Ishikawa (cell line): Measurements from ENCODE around the gene C11orf52.

Experiments used
- CEBPB ChIP-seq: IDR thresholded peaks from 2 replicates; pipeline ENCODE4 v1.6.1; 2012
- CREB1 ChIP-seq: IDR thresholded peaks from 2 replicates; pipeline ENCODE4 v1.6.1; 2012; ENCODE audit warnings: low read depth
- EGR1 ChIP-seq: IDR thresholded peaks from 2 replicates; pipeline ENCODE4 v1.6.1; 2012
- EP300 ChIP-seq: IDR thresholded peaks from 2 replicates; pipeline ENCODE4 v1.6.1; 2012; ENCODE audit warnings: borderline replicate concordance
- FOXM1 ChIP-seq: IDR thresholded peaks from 2 replicates; pipeline ENCODE4 v1.6.1; 2012; ENCODE audit warnings: low read depth, borderline replicate concordance
- NFIC ChIP-seq: IDR thresholded peaks from 2 replicates; pipeline ENCODE4 v1.6.1; 2012
- RAD21 ChIP-seq: IDR thresholded peaks from 2 replicates; pipeline ENCODE4 v1.6.1; 2012; ENCODE audit warnings: low read depth
- TAF1 ChIP-seq: IDR thresholded peaks from 2 replicates; pipeline ENCODE4 v1.6.1; 2012; ENCODE audit warnings: low read depth, mild to moderate bottlenecking
- TCF12 ChIP-seq: IDR thresholded peaks from 2 replicates; pipeline ENCODE4 v1.6.1; 2012; ENCODE audit warnings: low read depth
- TEAD4 ChIP-seq: IDR thresholded peaks from 2 replicates; pipeline ENCODE4 v1.6.1; 2012
- YY1 ChIP-seq: IDR thresholded peaks from 2 replicates; pipeline ENCODE4 v1.6.1; 2012; ENCODE audit warnings: low read depth
- ZBTB7A ChIP-seq: IDR thresholded peaks from 2 replicates; pipeline ENCODE4 v1.6.1; 2012; ENCODE audit warnings: low read depth
- TF ChIP-seq, protein P1 (sequence below): IDR thresholded peaks from 2 replicates; pipeline ENCODE4 v1.6.1; 2012
- TF ChIP-seq, protein P2 (sequence below): IDR thresholded peaks from 2 replicates; pipeline ENCODE4 v1.6.1; 2012; ENCODE audit warnings: low read depth, mild to moderate bottlenecking
- TF ChIP-seq, protein P3 (sequence below): IDR thresholded peaks from 2 replicates; pipeline ENCODE4 v1.6.1; 2012

The C11orf52 gene

DNA sequence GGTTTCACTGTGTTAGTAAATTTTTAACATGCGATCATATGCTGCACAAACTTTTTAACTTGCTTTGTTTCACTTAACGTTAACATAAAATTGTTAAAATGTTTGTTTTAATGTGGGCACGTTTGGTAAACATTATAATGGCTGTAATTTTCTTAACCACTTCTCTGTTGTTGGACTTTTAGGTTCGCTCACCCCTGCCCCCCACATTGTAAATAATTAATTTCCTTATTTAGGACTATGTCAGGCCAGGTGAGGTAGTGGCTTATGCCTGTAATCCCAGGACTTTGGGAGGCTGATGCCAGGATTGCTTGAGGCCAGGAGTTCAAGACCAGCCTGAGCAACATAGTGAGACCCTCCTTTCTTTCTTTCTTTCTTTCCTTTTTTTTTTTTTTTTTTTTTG lies 11.8 kb downstream of the C11orf52 start:
- no peak for TF ChIP-seq CREB1

DNA sequence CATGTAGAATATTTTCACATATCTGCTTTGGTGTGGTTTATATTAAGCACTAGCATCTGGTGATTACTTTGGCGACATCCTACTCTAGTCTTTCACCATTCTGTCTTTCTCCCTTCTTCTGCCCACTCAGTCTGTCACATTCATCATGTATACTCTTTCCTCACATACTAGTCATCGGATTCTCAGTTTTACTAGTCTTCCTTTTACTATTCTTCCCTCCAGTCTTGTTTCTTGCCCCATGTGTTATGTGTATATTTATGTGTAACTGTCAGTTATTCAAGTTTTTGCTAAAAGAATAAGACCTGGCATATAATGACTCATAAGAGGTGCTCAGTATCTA lies 13.9 kb downstream of the C11orf52 start:
- no peak for TF ChIP-seq YY1

DNA sequence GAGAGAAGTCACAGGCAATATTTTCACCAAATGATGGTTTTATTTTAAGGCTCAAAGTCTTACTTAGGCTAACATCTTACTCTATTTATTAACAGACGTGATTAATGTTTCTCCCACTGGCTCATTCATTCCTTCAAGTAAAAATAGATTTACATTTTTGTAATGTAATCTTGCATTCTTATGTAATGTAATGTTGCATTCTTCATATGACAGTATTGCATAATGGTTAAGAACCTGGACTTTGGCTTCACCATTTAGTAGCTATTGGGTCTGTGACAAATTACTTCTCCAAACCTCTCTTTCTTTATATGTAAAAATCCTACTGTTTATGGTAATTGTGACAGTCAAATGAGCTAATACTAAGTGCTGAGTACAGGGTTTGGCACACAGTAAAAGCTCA lies 15.2 kb downstream of the C11orf52 start:
- TF ChIP-seq ZBTB7A (no peak), EP300 (no peak), YY1 (no peak), RAD21 (no peak), CEBPB (no peak), TEAD4 (no peak)
- TF ChIP-seq, protein P1, sequence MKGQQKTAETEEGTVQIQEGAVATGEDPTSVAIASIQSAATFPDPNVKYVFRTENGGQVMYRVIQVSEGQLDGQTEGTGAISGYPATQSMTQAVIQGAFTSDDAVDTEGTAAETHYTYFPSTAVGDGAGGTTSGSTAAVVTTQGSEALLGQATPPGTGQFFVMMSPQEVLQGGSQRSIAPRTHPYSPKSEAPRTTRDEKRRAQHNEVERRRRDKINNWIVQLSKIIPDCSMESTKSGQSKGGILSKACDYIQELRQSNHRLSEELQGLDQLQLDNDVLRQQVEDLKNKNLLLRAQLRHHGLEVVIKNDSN, result no peak
- TF ChIP-seq, protein P2, sequence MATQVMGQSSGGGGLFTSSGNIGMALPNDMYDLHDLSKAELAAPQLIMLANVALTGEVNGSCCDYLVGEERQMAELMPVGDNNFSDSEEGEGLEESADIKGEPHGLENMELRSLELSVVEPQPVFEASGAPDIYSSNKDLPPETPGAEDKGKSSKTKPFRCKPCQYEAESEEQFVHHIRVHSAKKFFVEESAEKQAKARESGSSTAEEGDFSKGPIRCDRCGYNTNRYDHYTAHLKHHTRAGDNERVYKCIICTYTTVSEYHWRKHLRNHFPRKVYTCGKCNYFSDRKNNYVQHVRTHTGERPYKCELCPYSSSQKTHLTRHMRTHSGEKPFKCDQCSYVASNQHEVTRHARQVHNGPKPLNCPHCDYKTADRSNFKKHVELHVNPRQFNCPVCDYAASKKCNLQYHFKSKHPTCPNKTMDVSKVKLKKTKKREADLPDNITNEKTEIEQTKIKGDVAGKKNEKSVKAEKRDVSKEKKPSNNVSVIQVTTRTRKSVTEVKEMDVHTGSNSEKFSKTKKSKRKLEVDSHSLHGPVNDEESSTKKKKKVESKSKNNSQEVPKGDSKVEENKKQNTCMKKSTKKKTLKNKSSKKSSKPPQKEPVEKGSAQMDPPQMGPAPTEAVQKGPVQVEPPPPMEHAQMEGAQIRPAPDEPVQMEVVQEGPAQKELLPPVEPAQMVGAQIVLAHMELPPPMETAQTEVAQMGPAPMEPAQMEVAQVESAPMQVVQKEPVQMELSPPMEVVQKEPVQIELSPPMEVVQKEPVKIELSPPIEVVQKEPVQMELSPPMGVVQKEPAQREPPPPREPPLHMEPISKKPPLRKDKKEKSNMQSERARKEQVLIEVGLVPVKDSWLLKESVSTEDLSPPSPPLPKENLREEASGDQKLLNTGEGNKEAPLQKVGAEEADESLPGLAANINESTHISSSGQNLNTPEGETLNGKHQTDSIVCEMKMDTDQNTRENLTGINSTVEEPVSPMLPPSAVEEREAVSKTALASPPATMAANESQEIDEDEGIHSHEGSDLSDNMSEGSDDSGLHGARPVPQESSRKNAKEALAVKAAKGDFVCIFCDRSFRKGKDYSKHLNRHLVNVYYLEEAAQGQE, result no peak

DNA sequence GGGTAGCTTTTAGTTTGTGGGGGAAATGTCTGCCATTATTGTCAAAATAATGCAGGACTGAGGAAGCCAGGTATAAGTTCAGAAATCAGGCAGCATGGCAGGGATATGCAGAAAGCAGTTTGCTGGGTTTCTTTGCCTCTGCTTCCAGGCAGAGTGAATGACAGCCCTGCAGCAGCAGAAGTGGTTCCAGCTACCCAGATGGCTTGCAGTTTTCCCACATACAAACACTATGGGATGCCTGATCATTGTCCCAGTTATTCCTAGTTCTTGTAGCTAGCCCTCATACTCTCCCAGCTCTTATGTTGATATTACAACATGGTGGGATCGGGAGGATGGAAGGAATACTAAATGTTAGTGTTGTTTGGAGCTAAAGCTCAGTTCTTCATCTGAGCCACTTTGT lies 15.6 kb downstream of the C11orf52 start:
- no peak for TF ChIP-seq TAF1
- TF ChIP-seq, protein P1, result no peak
- no peak for TF ChIP-seq EGR1
- TF ChIP-seq YY1, result no peak
- TF ChIP-seq, protein P3, sequence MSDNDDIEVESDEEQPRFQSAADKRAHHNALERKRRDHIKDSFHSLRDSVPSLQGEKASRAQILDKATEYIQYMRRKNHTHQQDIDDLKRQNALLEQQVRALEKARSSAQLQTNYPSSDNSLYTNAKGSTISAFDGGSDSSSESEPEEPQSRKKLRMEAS, result no peak
- no peak for TF ChIP-seq FOXM1
- TF ChIP-seq TCF12, result no peak
- no peak for TF ChIP-seq TEAD4
- TF ChIP-seq CREB1, result no peak
- TF ChIP-seq NFIC, result no peak
- TF ChIP-seq EP300, result no peak
- TF ChIP-seq, protein P2, result no peak
- no peak for TF ChIP-seq CEBPB
- TF ChIP-seq RAD21, result no peak
- no peak for TF ChIP-seq ZBTB7A

DNA sequence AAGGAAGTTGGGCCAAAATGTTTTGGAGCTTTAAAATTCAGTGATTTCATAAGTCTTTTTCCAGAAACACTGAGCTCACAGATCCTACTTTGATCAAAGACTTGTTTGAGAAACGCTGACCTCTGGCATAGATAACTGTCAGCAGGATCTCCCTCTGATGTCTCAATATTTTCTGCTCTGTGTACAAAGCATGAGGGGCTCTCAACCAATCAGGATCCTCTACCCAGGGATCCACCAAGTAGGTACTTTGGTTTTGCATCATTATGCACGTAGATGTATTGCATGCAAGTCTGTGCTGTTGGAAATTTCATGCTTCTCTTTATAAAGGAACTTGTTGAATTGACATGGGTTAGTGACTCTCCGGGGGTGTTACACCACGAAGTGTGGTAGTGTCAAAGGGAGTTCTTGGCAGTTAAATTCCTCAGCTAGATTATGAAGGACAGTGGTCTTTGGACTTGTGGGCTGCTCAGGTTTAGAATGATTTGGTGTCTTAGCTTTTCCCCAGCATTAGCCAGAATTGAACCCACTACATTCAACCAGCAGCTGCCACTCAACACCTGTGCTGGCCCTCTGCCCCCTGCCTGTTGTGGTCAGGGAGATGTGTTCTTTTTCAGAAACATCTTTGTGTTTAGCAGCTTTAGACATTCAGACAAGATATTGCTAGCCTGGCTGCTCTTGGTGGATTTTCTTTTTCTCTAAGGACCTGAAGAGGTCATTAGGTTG lies 16.8 kb downstream of the C11orf52 start:
- TF ChIP-seq, protein P1, result no peak
- no peak for TF ChIP-seq RAD21

DNA sequence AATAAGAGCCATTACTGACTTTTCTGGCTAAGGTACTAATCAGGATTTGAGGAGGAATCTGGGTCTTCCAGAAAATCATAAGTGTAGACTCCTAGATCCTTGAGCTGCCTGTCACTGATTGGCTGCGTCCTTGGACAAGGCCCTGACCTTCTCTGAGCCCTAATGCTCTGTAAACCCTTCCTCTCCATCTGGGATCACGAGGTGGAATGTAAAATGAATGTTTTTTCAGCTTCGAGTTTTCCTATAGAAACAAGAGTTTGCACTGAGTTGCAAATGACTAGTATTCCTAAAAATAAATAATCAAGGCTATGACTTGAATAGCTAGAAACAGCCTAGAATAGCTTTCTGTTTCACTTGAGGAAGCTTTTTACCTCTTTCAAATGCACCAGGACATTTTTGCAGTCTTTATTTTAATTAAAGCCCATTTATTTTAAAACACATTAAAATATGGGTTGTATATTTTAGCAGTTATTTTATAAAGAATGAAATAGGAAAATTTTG lies 17.4 kb downstream of the C11orf52 start:
- TF ChIP-seq, protein P3, result no peak
- TF ChIP-seq TEAD4 (no peak), TAF1 (no peak), ZBTB7A (no peak), EP300 (no peak), TCF12 (no peak), EGR1 (no peak), RAD21 (no peak), CEBPB (no peak), CREB1 (no peak), NFIC (no peak), YY1 (no peak), FOXM1 (no peak)
- TF ChIP-seq, protein P1, result no peak
- TF ChIP-seq, protein P2, result no peak
